ENCODE measurements around the gene ZNF609.
"Not testable (repeated sequence)": the region's sequence is repeated elsewhere in the genome, so short reads cannot be mapped to it uniquely, and the experiment has no call there.

The ZNF609 gene

GRCh38 chr15:64456634-64457108 is 3.7 kb upstream of the ZNF609 start:
- no peak for DNase-seq

- DNase-seq, result no peak
These were observed 1.2 kb upstream of the ZNF609 start for GRCh38 chr15:64459066-64459781.

DNA sequence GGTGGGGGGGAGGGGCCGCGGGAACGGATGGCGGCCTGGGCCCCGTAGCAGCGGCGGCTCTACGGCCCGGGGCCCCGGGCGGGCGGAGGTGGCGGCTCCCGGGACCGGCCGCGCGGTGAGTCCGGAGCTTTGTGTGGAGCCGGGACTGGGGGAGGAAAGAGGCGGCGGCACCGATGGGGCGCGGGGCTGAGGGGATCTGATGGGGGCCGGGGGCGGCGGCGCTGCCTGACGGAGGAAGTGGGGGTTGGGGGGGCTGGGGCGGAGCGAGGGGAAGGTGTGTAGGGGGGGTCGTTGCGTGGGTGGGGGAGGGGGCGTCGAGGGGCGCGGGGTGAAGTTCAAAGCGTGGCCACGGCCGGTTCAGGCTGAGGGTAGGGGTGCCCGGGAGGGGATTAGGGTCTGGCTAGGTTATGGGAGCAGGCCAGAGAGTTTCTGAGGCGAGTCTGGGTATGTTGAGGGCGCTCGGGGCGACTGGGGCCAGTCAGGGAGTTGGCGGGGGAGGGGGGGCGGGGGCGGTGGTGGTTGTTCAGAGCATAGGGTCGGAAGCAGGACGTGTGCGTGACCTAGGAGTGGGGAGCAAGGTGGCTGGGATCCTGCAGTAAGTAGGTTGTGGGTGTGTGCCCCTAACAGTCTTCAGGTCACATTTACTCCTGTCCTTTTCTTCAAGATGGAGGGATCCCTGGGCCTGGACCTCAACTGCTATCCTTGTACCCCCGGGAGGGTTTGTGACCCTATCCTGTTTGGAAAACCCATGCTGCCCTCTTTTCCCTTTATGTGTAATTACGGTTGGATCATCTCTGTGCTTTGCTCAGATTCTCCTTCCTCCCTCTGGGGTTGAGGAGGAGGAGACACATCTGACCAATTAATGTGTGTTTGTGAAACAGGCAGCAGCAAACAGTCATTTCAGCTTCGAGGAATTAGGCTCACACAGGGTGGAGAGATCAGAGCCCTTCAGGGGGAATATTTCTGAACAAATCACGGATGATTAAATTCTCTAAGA is 644 bp downstream of the ZNF609 start:
- peak; percentile 76 for DNase-seq

- no peak for DNase-seq
These were observed 1.4 kb downstream of the ZNF609 start for GRCh38 chr15:64461721-64462162.

DNA sequence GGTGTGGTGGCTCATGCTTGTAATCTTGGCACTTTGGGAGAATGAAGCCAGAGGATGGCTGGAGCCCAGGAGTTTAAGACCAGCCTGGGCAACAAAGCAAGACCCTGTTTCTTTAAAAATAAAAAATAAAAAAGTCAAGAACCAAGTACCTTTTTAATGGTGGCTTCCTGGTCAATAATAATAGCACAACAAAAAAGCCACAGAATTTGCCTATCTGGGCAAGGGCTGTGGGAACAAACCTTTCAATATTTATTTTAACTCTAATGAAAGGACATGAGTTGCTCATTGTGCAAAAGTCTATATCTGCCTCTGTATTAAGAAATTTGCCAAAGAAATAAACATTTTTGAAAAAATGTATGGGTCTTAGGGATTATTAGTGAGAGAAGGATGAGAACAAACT is 2.1 kb downstream of the ZNF609 start:
- no peak for DNase-seq

GRCh38 chr15:64464276-64465005 is 4.1 kb downstream of the ZNF609 start:
- DNase-seq, result peak; percentile 76

DNA sequence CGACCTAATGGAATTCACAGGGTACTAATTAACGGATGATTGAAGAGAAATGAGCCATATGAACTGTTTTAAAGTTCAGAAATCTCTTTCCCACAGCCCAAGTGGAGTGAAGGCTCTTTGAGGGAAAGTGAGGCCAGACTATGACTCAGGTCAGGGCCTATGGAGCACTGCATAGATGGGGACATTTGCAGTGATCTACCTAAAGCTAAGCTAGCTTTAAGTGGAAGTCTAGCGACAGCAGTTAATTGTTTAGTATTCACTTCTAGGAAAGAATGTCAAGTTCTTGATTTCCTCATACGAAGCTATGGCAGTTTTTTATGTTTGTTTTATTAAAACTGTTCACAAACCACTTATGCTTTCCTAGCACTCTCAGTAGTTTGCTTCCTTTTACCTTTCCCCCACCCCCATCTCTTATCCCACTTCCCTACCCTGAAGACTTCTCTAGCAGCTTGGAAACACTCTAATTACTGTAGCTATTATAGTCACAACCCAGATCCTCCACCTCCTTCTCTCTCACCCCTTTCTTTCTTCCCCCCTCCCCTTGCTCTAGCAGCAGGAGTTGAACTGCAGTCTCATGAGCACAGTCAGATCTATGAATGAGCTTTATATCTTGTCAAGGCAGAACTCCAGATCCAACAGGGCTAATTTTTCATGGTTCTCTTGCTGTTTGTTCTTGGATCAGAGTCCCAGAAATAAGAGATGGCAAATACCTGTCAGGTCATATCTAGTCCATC is 6.2 kb downstream of the ZNF609 start:
- DNase-seq, result no peak

- DNase-seq, result no peak
These were observed 11.8 kb downstream of the ZNF609 start for GRCh38 chr15:64472161-64472560.

- DNase-seq, result no peak
These were observed 14.5 kb downstream of the ZNF609 start for GRCh38 chr15:64474846-64475245.

GRCh38 chr15:64476550-64476949 is 16.2 kb downstream of the ZNF609 start:
- DNase-seq, result no peak

GRCh38 chr15:64478863-64479262 is 18.5 kb downstream of the ZNF609 start:
- DNase-seq, result no peak

DNA sequence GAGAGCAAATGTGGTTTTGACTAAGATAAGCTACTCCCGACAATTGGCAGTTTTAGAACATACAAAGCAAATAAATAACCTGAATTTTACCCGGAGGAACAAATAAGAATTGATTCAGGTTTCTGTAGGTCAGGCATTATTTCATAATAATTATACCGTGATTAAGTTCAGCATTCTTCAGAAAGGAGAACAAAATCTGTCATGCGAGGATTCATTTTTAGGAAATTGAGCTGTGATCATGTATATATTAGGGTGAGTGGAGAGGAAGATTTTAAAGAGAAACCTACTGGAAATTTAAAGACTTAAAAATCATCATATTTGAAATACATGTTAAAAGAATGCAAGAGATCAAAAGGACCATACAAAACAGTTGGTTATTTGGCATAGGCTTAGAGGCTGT is 20.5 kb downstream of the ZNF609 start:
- DNase-seq, result no peak

- no peak for DNase-seq
These were observed 23.4 kb downstream of the ZNF609 start for GRCh38 chr15:64483749-64484148.

GRCh38 chr15:64485796-64486195 is 25.4 kb downstream of the ZNF609 start:
- DNase-seq, result no peak

DNA sequence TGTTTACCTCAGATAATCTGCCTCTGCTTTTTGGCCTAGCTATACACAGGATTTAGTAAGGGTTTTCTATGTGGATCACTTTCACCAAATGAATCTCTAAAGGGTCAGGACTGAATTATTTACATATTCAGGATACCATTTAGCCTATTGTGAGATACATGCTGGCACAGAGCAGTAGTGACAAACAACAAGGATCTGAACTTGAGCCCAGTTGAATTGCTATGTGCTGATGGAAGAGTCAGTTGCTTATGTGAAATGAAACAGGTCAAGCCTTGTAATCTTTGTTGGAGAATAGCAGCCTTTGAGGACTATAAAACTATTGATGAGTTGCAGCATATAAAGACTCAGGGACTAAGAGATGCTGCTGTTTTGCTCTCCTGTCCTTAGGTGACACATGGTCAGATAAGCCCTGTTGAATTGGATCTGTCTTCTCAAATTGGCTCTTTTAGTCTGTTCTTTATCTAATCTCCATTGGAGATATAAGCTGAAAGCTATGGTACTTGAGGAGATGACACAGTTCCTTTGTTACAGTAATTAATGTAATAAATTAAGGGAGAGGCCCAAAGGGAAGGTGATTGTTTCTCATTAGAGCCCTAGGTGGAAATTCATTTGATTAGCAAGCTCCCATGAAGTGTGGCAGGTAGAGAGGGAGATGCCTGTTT is 30.4 kb downstream of the ZNF609 start:
- DNase-seq, result no peak

- DNase-seq, result no peak
These were observed 33.3 kb downstream of the ZNF609 start for GRCh38 chr15:64493641-64494040.

DNA sequence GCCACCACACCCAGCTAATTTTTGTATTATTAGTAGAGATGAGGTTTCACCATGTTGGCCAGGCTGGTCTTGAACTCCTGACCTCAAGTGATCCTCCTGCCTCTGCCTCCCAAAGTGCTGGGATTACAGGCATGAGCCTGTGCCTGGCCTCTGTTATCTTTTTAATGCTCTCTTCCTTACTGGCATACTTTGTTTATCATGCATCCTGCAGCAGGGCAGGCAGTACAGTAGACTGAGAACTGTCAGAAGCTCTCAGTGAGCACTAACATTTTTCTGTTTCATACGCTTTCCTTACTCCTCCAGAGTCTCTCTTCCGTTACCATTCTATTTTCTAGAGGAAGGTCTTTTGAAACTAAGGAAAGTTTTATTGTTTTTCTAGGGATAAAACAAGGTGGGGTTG is 35.6 kb downstream of the ZNF609 start:
- DNase-seq, result not testable (repeated sequence)

GRCh38 chr15:64500695-64501395 is 40.5 kb downstream of the ZNF609 start:
- peak; percentile 66 for DNase-seq

GRCh38 chr15:64501396-64501715 is 41.0 kb downstream of the ZNF609 start:
- peak; percentile 97 for DNase-seq

- no peak for DNase-seq
These were observed 41.8 kb downstream of the ZNF609 start for GRCh38 chr15:64502151-64502550.

DNA sequence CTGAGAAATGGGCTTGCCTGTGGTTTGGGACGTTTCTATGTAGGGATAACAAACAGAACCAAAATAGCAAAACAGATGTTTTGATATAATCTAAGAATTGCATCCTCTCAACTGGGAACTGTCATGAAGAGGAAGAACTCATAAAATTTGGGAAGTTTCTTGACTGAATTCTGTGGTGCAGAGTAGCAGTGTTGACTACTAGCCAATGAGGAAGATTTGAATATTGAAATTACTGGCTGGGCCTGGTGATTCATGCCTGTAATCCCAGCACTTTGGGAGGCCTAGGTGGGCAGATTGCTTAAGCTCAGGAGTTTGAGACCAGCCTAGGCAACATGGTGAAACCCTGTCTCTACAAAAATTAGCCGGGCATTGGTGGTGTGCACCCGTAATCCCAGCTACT is 42.2 kb downstream of the ZNF609 start:
- no peak for DNase-seq

Measured in NCI-H2171 treated with DMSO at 0.1 percent for 48 hours (cell line).